MM.1S (cell line): ENCODE data around the gene MAL.

Experiments used
- CTCF ChIP-seq: fragments of 300-600 bp; sonication (generic); IDR thresholded peaks from 2 replicates; pipeline ENCODE4 v1.5.1; 2016; ENCODE audit warnings: antibody characterized with exemption, low read length, mixed read lengths
- EZH2 ChIP-seq: fragments of 300-600 bp; sonication (generic); optimal IDR thresholded peaks from 2 replicates; pipeline ENCODE3; 2017; ENCODE audit warnings: low read depth, mild to moderate bottlenecking, antibody characterized with exemption, low read length, mixed read lengths
- EZH2phosphoT487 ChIP-seq: fragments of 300-600 bp; sonication (generic); IDR thresholded peaks from 2 replicates; pipeline ENCODE4 v1.6.1; 2018; ENCODE audit warnings: antibody characterized with exemption, low read length

DNA sequence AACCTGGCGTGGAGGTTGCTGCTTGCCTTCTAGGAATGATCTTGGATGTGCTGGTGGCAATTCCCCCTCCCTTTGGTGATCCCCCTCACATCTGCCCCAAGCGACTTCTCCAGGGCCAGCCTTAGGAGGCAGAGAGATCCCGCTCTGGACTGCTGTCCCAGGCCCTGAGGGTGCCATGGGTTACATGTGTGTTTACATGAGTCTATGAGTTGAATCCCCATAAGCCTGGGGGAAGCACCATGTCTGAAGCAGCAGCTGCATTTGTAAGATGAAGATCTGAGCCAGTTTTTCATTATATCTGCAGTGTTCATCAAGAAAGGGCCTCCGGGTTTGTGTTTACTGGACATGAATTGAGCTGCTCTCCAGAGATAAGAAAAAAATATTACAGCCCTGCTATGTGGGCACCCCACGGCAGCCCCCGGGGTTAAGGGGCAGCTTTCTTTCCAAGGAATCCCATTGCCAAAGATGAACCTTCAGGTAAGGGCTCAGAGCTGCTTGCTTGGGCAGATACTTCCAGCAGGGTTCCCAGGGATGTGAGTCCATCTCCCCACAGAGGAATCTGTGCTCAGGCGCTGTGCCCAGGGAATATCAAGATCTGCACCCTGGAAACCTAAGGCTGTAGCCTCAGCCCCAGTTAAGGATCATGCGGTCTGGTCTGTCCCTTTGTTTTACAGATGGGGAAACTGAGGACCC lies 50.1 kb downstream of the MAL start:
- TF ChIP-seq CTCF (no peak), EZH2 (no peak), EZH2phosphoT487 (no peak)
